ENCODE data around the gene AUH. TPM values are rescaled to one million over a fixed set of nuclear protein-coding genes. Genes with fewer than 3 reads are reported as not detected.

Gene AUH
- total and polyA plus RNA-seq, 2 donors (not counting 1 experiment from before 2014, with no cell fraction given), result 5.2 to 29.1 TPM

DNA sequence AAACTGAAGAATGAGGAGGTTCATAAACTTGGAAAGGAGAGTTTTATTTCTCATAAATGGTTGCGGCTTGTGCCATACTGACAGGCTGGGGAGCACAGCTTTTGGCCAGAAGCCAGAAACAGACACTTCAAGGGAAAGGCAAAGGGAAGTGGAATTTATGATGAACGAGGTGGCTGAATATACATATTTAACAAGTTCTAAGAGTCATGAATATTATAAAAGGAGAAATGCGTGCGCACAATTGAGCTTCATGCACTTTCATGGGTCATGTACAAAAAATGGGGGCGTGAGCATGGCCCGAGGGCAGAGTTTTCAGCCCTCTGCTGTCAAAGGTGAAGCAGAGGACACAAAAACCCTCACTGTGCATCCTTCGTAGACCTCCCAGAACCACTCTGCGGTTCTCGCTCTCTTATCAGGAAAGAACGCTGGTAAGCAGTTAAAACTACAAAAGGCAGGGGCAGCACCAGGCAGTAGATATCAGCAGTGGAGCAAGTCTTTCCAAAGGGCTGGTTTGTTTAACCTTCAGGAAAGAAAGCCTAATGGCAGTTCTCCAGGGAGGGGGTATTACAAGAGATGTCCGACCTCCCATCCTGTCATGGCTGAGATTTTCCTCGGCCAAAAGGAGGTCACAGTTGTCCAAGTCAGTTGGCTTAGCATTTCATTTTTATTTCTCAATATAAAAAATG, 29.0 kb downstream of the AUH start:
- Histone ChIP-seq H3K27ac (ENCODE audit: low read length in 2 of 2) (no peak overlapping the region), H3K4me1 (ENCODE audit: control insufficient read depth in 2 of 2, insufficient read depth in 2 of 2, low read length in 2 of 2) (no peaks in the 10 kb centered on the region), H4K20me1 (ENCODE audit: control insufficient read depth, insufficient read depth, low read length, poor library complexity, severe bottlenecking) (no peaks in the 10 kb centered on the region), H3K9ac (ENCODE audit: low read length) (no peak overlapping the region), H3K4me3 (ENCODE audit: control extremely low read depth in 1 of 5, extremely low read depth in 1 of 5, insufficient read depth in 1 of 5, low read depth in 2 of 5, low read length in 4 of 5) (no peak overlapping the region), H3K9me3 (ENCODE audit: control extremely low read depth in 1 of 3, control insufficient read depth in 2 of 3, insufficient read depth in 1 of 3, low read length in 2 of 3) (peaks cover 1 to 6% (median 4%) of the 10 kb centered on the region in 3 donors), H3K79me2 (ENCODE audit: control insufficient read depth, insufficient read depth, low read length) (no peaks in the 10 kb centered on the region), H3K27me3 (replicated peaks in 1 of 4; ENCODE audit: control extremely low read depth in 1 of 4, control insufficient read depth in 3 of 4, insufficient read depth in 4 of 4, low read length in 3 of 4) (no peaks in the 10 kb centered on the region), H3K36me3 (replicated peaks in 1 of 2; ENCODE audit: control extremely low read depth in 1 of 2, control insufficient read depth in 1 of 2, extremely low read depth in 1 of 2, insufficient read depth in 2 of 2, low read length in 1 of 2) (peaks cover 0 to 8% of the 10 kb centered on the region in 2 experiments), H3K4me2 (replicated peaks; ENCODE audit: low read depth, low read length, poor library complexity, severe bottlenecking) (no peak overlapping the region), H2AFZ (ENCODE audit: insufficient read depth, low read depth, low read length, poor library complexity, severe bottlenecking) (no peak overlapping the region)
- H3K27ac Mint-ChIP-seq, result no peak overlapping the region
- ChIA-PET CTCF (no interaction called here), POLR2A (no interaction called here)
- no peak for DNase-seq
- TF ChIP-seq EZH2 (IDR thresholded peaks at IDR 0.05; ENCODE audit: borderline replicate concordance, insufficient read depth, low read depth, low read length, poor library complexity, severe bottlenecking) (no peak), CTCF (IDR thresholded peaks at IDR 0.05) (no peak)
- H3K9me3 Mint-ChIP-seq (ENCODE audit: insufficient read depth), result no peaks in the 10 kb centered on the region
- WGBS (ENCODE audit: insufficient coverage), result 97% methylated on average over 5 of the region's 12 CpGs
- no peak for ATAC-seq (ENCODE audit: low read depth)
- no peaks in the 10 kb centered on the region for H3K4me1 Mint-ChIP-seq
- intact Hi-C loops (cut with micrococcal nuclease), result no loop called here
- H3K4me3 Mint-ChIP-seq, result no peak overlapping the region
- H3K27me3 Mint-ChIP-seq, result no peaks in the 10 kb centered on the region

DNA sequence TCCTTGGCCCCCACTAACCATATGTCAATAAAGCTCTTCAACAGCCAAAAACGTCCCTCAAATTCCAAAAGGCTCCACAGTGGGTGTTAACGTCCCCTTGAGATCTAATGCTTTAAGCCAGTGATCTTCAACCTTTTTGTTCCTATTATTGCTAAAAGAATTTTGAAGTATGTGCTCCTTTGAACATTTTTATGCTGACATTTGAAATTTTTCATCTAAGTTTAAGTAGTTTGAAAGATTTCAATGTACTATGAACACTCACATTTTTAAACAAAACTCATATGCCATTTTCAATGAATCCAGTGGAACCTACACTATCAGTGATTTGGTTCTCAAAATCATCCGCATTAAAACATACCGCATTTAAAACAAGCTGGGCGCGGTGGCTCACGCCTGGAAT, 29.9 kb downstream of the AUH start:
- H3K36me3 ChIP-seq (replicated peaks in 1 of 2; ENCODE audit: control extremely low read depth in 1 of 2, control insufficient read depth in 1 of 2, extremely low read depth in 1 of 2, insufficient read depth in 2 of 2, low read length in 1 of 2), result peaks cover 0 to 14% of the 10 kb centered on the region in 2 experiments
- intact Hi-C loops (cut with micrococcal nuclease), result no loop called here
- H3K4me1 Mint-ChIP-seq, result no peaks in the 10 kb centered on the region
- H3K27me3 Mint-ChIP-seq, result no peaks in the 10 kb centered on the region
- WGBS (ENCODE audit: insufficient coverage), result 100% methylated on average over 5 of the region's 7 CpGs
- POLR2A ChIA-PET, result no interaction called here
- no peaks in the 10 kb centered on the region for H3K27me3 ChIP-seq (replicated peaks in 1 of 4; ENCODE audit: control extremely low read depth in 1 of 4, control insufficient read depth in 3 of 4, insufficient read depth in 4 of 4, low read length in 3 of 4)
- CTCF ChIA-PET, result no interaction called here
- no peaks in the 10 kb centered on the region for H3K4me1 ChIP-seq (ENCODE audit: control insufficient read depth in 2 of 2, insufficient read depth in 2 of 2, low read length in 2 of 2)
- TF ChIP-seq CTCF (IDR thresholded peaks at IDR 0.05) (no peak), EZH2 (IDR thresholded peaks at IDR 0.05; ENCODE audit: borderline replicate concordance, insufficient read depth, low read depth, low read length, poor library complexity, severe bottlenecking) (no peak)
- H3K9me3 Mint-ChIP-seq (ENCODE audit: insufficient read depth), result no peaks in the 10 kb centered on the region
- H3K27ac ChIP-seq (ENCODE audit: low read length in 2 of 2), result no peak overlapping the region
- no peaks in the 10 kb centered on the region for H3K79me2 ChIP-seq (ENCODE audit: control insufficient read depth, insufficient read depth, low read length)
- ATAC-seq (ENCODE audit: low read depth) (no peak), DNase-seq (no peak)
- H4K20me1 ChIP-seq (ENCODE audit: control insufficient read depth, insufficient read depth, low read length, poor library complexity, severe bottlenecking), result no peaks in the 10 kb centered on the region
- no peak overlapping the region for H3K27ac Mint-ChIP-seq
- no peak overlapping the region for H2AFZ ChIP-seq (ENCODE audit: insufficient read depth, low read depth, low read length, poor library complexity, severe bottlenecking)
- H3K4me2 ChIP-seq (replicated peaks; ENCODE audit: low read depth, low read length, poor library complexity, severe bottlenecking), result no peak overlapping the region
- no peak overlapping the region for H3K9ac ChIP-seq (ENCODE audit: low read length)
- H3K4me3 Mint-ChIP-seq, result no peak overlapping the region
- peaks cover 1 to 11% (median 6%) of the 10 kb centered on the region in 3 donors for H3K9me3 ChIP-seq (ENCODE audit: control extremely low read depth in 1 of 3, control insufficient read depth in 2 of 3, insufficient read depth in 1 of 3, low read length in 2 of 3)
- no peak overlapping the region for H3K4me3 ChIP-seq (ENCODE audit: control extremely low read depth in 1 of 5, extremely low read depth in 1 of 5, insufficient read depth in 1 of 5, low read depth in 2 of 5, low read length in 4 of 5)

Data from B cell (primary cell).